Thyroid gland (tissue), 4 donors: Measurements from ENCODE around the gene EMX1. TPM values are rescaled to one million over a fixed set of nuclear protein-coding genes. Genes with fewer than 3 reads are reported as not detected.

Experiments
- DNase-seq, 2 donors: peaks; one replicate each; pipeline ENCODE4 v3.0.0-alpha.2; 2019
- H3K27ac ChIP-seq, 3 donors: fragments of 200-600 bp; sonication (generic); 1 replicate in 2 of 3; 2 replicates in 1 of 3; pipeline ENCODE4 v1.5.1; 2016 to 2019; ENCODE audit warnings: mild to moderate bottlenecking in 1 of 3, moderate library complexity in 1 of 3
- H3K27me3 ChIP-seq: fragments of 200-600 bp; sonication (generic); one replicate; pipeline ENCODE4 v1.5.1; 2019
- H3K36me3 ChIP-seq, 2 donors: fragments of 200-600 bp; sonication (generic); one replicate each; pipeline ENCODE4 v1.5.1; 2016 to 2019
- H3K4me1 ChIP-seq, 2 donors: fragments of 200-600 bp; sonication (generic); one replicate each; pipeline ENCODE4 v1.5.1; 2017 to 2019
- H3K4me3 ChIP-seq, 3 donors: fragments of 200-600 bp; sonication (generic); replicated peaks in 1 of 3; 1 replicate in 2 of 3; 2 replicates in 1 of 3; pipeline ENCODE4 v1.5.1; 2016; ENCODE audit warnings: mild to moderate bottlenecking in 1 of 3
- H3K9me3 ChIP-seq: fragments of 200-600 bp; sonication (generic); one replicate; pipeline ENCODE4 v1.5.1; 2017
- CTCF ChIP-seq, 6 experiments: fragments of 200-600 bp in 3 of 6; fragments of 450-650 bp in 3 of 6; sonication (generic) in 3 of 6; IDR thresholded peaks; one replicate each; pipeline ENCODE4 v1.5.1; 2016 to 2019; ENCODE audit warnings: antibody characterized with exemption in 6 of 6, mild to moderate bottlenecking in 2 of 6, inconsistent platforms in 1 of 6, moderate library complexity in 1 of 6
- POLR2A ChIP-seq, 2 donors: fragments of 450-650 bp; IDR thresholded peaks; one replicate each; pipeline ENCODE4 v1.6.1; 2017; ENCODE audit warnings: antibody characterized with exemption in 2 of 2, mild to moderate bottlenecking in 2 of 2, moderate library complexity in 1 of 2
- WGBS, 2 donors: methylation state at CpG; one replicate each; pipeline ENCODE4 v1.1.5; 2017; 5-methylcytosine and 5-hydroxymethylcytosine counted together
- intact Hi-C: fragments of 100-400 bp; cut with DNase I; formaldehyde crosslinking; loops from one replicate; pipeline ENCODE4 v1.15.1; 2023
- total RNA-seq, 4 donors: library from RNA; depleted of rRNA; stranded (reverse); fragments of >200 nt; gene quantifications; one replicate each; pipeline ENCODE4 v1.2.3, GENCODE V29; 2016

EMX1 gene
- total RNA-seq, 4 donors from 2014 or later: 0.22 TPM; not detected in 3

- no peak for DNase-seq
- H3K27ac ChIP-seq: no peak overlapping the region
- H3K4me3 ChIP-seq: no peak overlapping the region
- H3K4me1 ChIP-seq: no peaks in the 10 kb centered on the region
- no peaks in the 10 kb centered on the region for H3K27me3 ChIP-seq
- TF ChIP-seq CTCF (IDR thresholded peaks at IDR 0.05) (no peak), POLR2A (IDR thresholded peaks at IDR 0.05) (no peak)
- intact Hi-C loops: no loop called here
- no peaks in the 10 kb centered on the region for H3K9me3 ChIP-seq
- 89 to 91% methylated on average over 9 to 10 of the region's 10 CpGs for WGBS, 2 donors
- H3K36me3 ChIP-seq: no peaks in the 10 kb centered on the region
Observed at GRCh38 chr2:72983500-72984161, 66.3 kb downstream of the EMX1 start.

- H3K27me3 ChIP-seq: no peaks in the 10 kb centered on the region
- no peaks in the 10 kb centered on the region for H3K9me3 ChIP-seq
- DNase-seq: no peak
- H3K36me3 ChIP-seq: no peaks in the 10 kb centered on the region
- H3K4me1 ChIP-seq: no peaks in the 10 kb centered on the region
- WGBS, 2 donors: 78 to 84% methylated on average over 7 of the region's 7 CpGs
- H3K27ac ChIP-seq: no peak overlapping the region
- intact Hi-C loops: no loop called here
- no peak overlapping the region for H3K4me3 ChIP-seq
- TF ChIP-seq POLR2A (IDR thresholded peaks at IDR 0.05) (no peak), CTCF (IDR thresholded peaks at IDR 0.05) (no peak)
Observed at GRCh38 chr2:72984172-72984671, 66.9 kb downstream of the EMX1 start.

Other genes with a start within 250 kb of the EMX1 start
- 10 to 100 TPM; 22.6 to 47.3 (median 32.5) TPM for gene EXOC6B, start 91.5 kb upstream of the EMX1 start, total RNA-seq
- 10 to 100 TPM; 29.4 to 83.0 (median 55.9) TPM for gene SPR, start 30.1 kb upstream of the EMX1 start, total RNA-seq
- 10 to 100 TPM; 10.3 to 17.2 (median 16.5) TPM for gene SFXN5, start 154.2 kb downstream of the EMX1 start, total RNA-seq
- gene RAB11FIP5, start 195.4 kb downstream of the EMX1 start, total RNA-seq: 10 to 100 TPM; 34.4 to 39.4 (median 37.3) TPM